Astrocyte of the cerebellum (primary cell): ENCODE measurements around the gene PTRH2.
"Not testable (repeated sequence)": the region's sequence is repeated elsewhere in the genome, so short reads cannot be mapped to it uniquely, and the experiment has no call there.

Experiments used
- DNase-seq: peaks from one replicate; pipeline ENCODE4 v3.0.0-alpha.2; 2011; ENCODE audit warnings: low read depth
- H3K4me3 ChIP-seq: 2 replicates; pipeline ENCODE4 v1.5.1; 2011; ENCODE audit warnings: mild to moderate bottlenecking, low read depth, low read length, moderate library complexity
- in situ Hi-C: cut with HindIII; loops from 2 replicates; pipeline ENCODE4 v1.10.0; 2017; ENCODE audit warnings: low sequenced_read_pairs
- TF ChIP-seq, protein P1 (sequence below): IDR thresholded peaks from 2 replicates; pipeline ENCODE4 v1.5.1; 2012; ENCODE audit warnings: low read length, low read depth, moderate library complexity, mild to moderate bottlenecking; ENCODE audit errors: missing control alignments

Gene PTRH2

GRCh38 chr17:59668816-59669215 lies 38.4 kb downstream of the PTRH2 start:
- no peak overlapping the region for H3K4me3 ChIP-seq
- TF ChIP-seq, protein P1, sequence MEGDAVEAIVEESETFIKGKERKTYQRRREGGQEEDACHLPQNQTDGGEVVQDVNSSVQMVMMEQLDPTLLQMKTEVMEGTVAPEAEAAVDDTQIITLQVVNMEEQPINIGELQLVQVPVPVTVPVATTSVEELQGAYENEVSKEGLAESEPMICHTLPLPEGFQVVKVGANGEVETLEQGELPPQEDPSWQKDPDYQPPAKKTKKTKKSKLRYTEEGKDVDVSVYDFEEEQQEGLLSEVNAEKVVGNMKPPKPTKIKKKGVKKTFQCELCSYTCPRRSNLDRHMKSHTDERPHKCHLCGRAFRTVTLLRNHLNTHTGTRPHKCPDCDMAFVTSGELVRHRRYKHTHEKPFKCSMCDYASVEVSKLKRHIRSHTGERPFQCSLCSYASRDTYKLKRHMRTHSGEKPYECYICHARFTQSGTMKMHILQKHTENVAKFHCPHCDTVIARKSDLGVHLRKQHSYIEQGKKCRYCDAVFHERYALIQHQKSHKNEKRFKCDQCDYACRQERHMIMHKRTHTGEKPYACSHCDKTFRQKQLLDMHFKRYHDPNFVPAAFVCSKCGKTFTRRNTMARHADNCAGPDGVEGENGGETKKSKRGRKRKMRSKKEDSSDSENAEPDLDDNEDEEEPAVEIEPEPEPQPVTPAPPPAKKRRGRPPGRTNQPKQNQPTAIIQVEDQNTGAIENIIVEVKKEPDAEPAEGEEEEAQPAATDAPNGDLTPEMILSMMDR, result no peak
- in situ Hi-C loops, result no loop called here
- DNase-seq, result peak; percentile 98

DNA sequence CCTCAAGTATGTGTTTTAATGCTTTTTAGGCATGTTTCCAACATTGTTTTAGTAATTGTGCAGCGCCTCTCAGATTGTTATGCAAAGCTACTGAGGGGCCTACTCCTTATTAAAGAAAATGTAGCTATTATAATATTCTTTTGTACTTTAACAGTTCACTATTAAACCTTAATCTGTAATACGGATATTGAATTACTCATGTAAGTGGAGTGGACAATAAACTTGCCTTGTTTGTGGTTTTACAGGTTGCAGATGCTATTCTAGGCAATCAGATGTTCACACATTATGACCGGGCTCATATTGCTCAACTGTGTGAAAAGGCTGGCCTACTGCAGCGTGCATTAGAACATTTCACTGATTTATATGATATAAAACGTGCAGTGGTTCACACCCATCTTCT lies 41.0 kb downstream of the PTRH2 start:
- no peak for DNase-seq
- in situ Hi-C loops, result no loop called here
- H3K4me3 ChIP-seq, result no peak overlapping the region
- TF ChIP-seq, protein P1, result no peak

- in situ Hi-C loops, DNase-seq, H3K4me3 ChIP-seq: not testable (repeated sequence)
Measured at GRCh38 chr17:59656624-59657023, 50.6 kb downstream of the PTRH2 start.

DNA sequence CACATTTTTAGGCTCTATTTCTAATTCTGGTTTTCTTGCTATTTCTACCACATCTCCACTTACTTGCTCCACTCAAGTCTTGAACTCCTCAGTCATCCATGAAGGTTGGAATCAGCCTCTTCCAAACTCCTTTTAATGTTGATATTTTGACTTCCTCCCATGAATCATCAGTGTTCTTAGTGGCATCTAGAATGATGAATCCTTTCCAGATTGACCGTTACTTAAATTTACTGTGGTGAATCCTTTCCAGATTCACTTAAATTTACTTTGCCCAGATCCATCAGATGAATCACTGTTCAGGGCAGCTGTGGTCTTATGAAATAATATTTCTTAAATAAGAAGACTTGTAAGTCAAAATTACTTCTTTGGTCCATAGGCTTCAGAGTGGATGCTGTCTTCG lies 55.1 kb downstream of the PTRH2 start:
- DNase-seq, result no peak
- H3K4me3 ChIP-seq, result no peak overlapping the region
- in situ Hi-C loops, result no loop called here
- TF ChIP-seq, protein P1, result no peak

GRCh38 chr17:59651346-59651745 lies 55.9 kb downstream of the PTRH2 start:
- DNase-seq, result peak; percentile 68
- TF ChIP-seq, protein P1, result no peak
- in situ Hi-C loops, result no loop called here
- H3K4me3 ChIP-seq, result no peak overlapping the region

DNA sequence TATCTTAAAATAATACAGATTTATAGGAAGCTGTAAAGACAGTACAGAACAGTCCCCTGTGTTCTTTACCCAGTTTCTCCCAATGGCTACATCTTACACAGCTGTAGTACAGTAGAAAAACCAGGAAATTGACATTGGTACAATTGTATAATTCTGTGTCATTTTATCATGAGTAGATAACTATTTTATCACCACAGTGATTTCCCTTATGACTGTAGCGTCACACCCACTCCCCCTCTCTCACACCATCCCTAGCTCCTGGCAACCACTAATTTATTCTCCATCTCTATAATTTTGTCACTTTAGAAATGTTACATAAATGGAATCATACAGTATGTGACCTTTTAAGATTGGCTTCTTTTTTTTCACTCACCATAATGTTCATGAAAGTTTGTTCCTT lies 56.6 kb downstream of the PTRH2 start:
- H3K4me3 ChIP-seq, result no peak overlapping the region
- no peak for DNase-seq
- in situ Hi-C loops, result no loop called here
- TF ChIP-seq, protein P1, result no peak

GRCh38 chr17:59649886-59650285 lies 57.3 kb downstream of the PTRH2 start:
- in situ Hi-C loops, result no loop called here
- TF ChIP-seq, protein P1, result no peak
- no peak for DNase-seq
- H3K4me3 ChIP-seq, result no peak overlapping the region
